Colon (tissue), 2 donors: ENCODE data around the gene IPO7.

Experiments used
- FAIRE-seq: peaks from 2 replicates; lab custom pipeline; 2012; peaks lifted over from hg19 to GRCh38; lab: Jason Lieb, UNC
- donor health status: control.
- donor health status: control.

Gene IPO7

DNA sequence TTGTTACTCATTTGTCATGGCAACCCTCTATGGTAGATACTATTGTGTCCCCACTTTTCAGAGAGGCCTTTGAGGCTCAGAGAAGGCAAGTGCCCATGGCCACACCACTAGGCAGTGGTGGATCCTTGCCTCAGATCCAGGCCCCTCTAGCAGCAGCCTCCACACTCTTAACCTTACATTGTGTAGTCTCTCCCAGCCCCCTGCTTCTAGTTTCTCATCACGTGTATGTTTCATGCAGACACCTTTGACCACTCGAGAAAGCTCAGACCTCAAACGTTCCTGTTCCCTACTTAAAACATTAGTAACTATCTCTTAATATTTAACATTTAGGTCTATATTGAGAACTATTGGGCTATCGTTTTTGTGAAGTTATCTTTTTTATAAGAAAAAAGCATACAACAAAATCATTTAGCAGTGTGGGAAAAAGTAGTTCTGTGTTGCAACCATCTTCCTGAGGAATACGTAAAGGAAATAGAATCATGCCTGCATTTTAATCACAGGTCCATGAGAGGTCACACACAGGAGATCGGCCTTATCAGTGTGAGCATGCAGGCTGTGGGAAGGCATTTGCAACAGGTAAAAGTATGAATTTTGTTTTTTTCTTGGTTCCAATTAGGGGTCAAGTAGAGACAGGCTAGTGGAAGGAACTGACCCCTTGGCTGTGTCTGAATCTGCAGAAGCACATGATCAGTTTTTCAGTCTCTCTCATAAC lies 111.5 kb downstream of the IPO7 start:
- no peak for FAIRE-seq
